ENCODE results near the gene HOXB4. TPM values are rescaled to one million over a fixed set of nuclear protein-coding genes. Genes with fewer than 3 reads are reported as not detected.

The HOXB4 gene
- total and polyA plus RNA-seq, 2 donors from 2014 or later = 4.4 to 22.6 TPM

- Histone ChIP-seq H3K9me3 (ENCODE audit: control insufficient read depth in 2 of 3, insufficient read depth in 1 of 3, low read length in 3 of 3) (no peaks in the 10 kb centered on the region), H3K36me3 (ENCODE audit: control insufficient read depth in 2 of 3, insufficient read depth in 3 of 3, low read length in 3 of 3) (peaks cover 0 to 5% (median 0%) of the 10 kb centered on the region in 3 donors), H3K4me1 (ENCODE audit: control insufficient read depth in 2 of 3, insufficient read depth in 2 of 3, low read depth in 1 of 3, low read length in 3 of 3) (peaks cover 11 to 29% (median 12%) of the 10 kb centered on the region in 3 donors), H3K9ac (ENCODE audit: low read length in 3 of 3) (peak overlapping the region; percentile 86 to 95 (median 91)), H3K27me3 (ENCODE audit: control insufficient read depth, insufficient read depth, low read length) (no peaks in the 10 kb centered on the region), H3K4me3 (ENCODE audit: low read length in 3 of 3) (peak overlapping the region; percentile 69 to 93 (median 87)), H3K27ac (ENCODE audit: low read depth in 2 of 2, low read length in 2 of 2) (peak overlapping the region; percentile 93 to 98)
- TF ChIP-seq CTCF (IDR thresholded peaks at IDR 0.05; ENCODE audit: borderline replicate concordance, extremely low read depth, insufficient read depth) = no peak
- DNase-seq (no peak), FAIRE-seq (no peak)
- intact Hi-C loops (cut with DNase I) = no loop called here
Measured at GRCh38 chr17:48588074-48588415, 9.9 kb upstream of the HOXB4 start.

- TF ChIP-seq CTCF (IDR thresholded peaks at IDR 0.05; ENCODE audit: borderline replicate concordance, extremely low read depth, insufficient read depth) = no peak
- Histone ChIP-seq H3K9me3 (ENCODE audit: control insufficient read depth in 2 of 3, insufficient read depth in 1 of 3, low read length in 3 of 3) (no peaks in the 10 kb centered on the region), H3K27me3 (ENCODE audit: control insufficient read depth, insufficient read depth, low read length) (no peaks in the 10 kb centered on the region), H3K4me3 (ENCODE audit: low read length in 3 of 3) (peak overlapping the region; percentile 87 to 93 (median 88)), H3K9ac (ENCODE audit: low read length in 3 of 3) (peak overlapping the region; percentile 86 to 95 (median 91)), H3K27ac (ENCODE audit: low read depth in 2 of 2, low read length in 2 of 2) (peak overlapping the region; percentile 93 to 98), H3K4me1 (ENCODE audit: control insufficient read depth in 2 of 3, insufficient read depth in 2 of 3, low read depth in 1 of 3, low read length in 3 of 3) (peaks cover 12 to 31% (median 16%) of the 10 kb centered on the region in 3 donors), H3K36me3 (ENCODE audit: control insufficient read depth in 2 of 3, insufficient read depth in 3 of 3, low read length in 3 of 3) (peaks cover 0 to 5% (median 0%) of the 10 kb centered on the region in 3 donors)
- intact Hi-C loops (cut with DNase I) = no loop called here
- DNase-seq (peak in 3 of 5 donors; percentile 79 to 95 (median 93)), FAIRE-seq (no peak)
Measured at GRCh38 chr17:48587276-48588073, 9.3 kb upstream of the HOXB4 start.

DNA sequence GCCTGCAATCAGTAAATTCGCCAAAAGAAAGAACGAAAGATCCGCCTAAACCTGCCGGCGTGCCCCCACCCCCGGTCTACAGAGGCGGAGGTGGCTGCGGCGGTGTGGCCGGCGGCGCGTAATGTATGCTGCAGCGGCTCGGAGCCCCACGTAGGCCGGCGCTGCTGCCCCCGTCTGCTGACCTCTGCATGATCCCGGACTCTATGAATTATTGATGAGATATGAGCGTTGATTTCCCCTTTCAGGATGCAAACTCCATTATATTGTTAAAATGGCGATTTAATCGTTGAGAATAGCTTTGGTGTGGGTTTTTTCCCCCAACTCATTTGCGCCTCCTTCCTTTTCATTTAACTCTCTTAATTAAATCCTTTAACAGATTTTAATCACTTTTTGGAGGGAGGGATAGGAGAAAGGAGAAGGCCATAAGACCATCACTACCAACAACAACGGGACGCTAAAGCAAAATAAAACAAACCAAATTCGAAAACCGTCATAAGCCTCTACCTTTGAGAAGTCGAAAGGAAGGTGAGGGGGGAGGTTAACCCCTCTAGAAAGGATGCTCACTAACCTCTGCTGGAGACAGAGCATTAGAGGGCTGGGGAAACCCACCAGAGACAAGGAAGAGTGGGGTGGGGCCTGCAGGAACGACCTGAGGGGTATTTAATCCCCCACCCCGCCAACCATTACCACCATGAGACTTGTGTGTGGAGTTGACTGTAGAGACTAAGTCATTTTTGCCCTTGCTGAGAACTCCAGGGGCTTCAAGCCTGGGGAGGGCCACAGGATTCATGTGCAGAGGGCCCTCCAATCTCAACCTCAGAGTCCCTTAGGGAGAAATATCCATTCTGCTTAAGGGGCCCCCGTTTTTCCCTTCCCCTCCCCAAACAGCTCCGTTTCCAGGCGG lies 8.5 kb upstream of the HOXB4 start:
- peak overlapping the region; percentile 93 to 98 for H3K27ac ChIP-seq (ENCODE audit: low read depth in 2 of 2, low read length in 2 of 2)
- H3K9ac ChIP-seq (ENCODE audit: low read length in 3 of 3) = peak overlapping the region; percentile 86 to 95 (median 91)
- intact Hi-C loops (cut with DNase I) = no loop called here
- H3K4me3 ChIP-seq (ENCODE audit: low read length in 3 of 3) = peak overlapping the region; percentile 87 to 93 (median 88)
- no peak for TF ChIP-seq CTCF (IDR thresholded peaks at IDR 0.05; ENCODE audit: borderline replicate concordance, extremely low read depth, insufficient read depth)
- H3K27me3 ChIP-seq (ENCODE audit: control insufficient read depth, insufficient read depth, low read length) = no peaks in the 10 kb centered on the region
- peaks cover 0 to 5% (median 0%) of the 10 kb centered on the region in 3 donors for H3K36me3 ChIP-seq (ENCODE audit: control insufficient read depth in 2 of 3, insufficient read depth in 3 of 3, low read length in 3 of 3)
- DNase-seq (peak in 1 of 5 donors; percentile 73), FAIRE-seq (no peak)
- H3K4me1 ChIP-seq (ENCODE audit: control insufficient read depth in 2 of 3, insufficient read depth in 2 of 3, low read depth in 1 of 3, low read length in 3 of 3) = peaks cover 12 to 31% (median 16%) of the 10 kb centered on the region in 3 donors
- no peaks in the 10 kb centered on the region for H3K9me3 ChIP-seq (ENCODE audit: control insufficient read depth in 2 of 3, insufficient read depth in 1 of 3, low read length in 3 of 3)
